Breast epithelium (tissue), 3 donors: ENCODE data around the gene CABLES2.

ENCODE experiments used
- POLR2A ChIP-seq: fragments of 450-650 bp; IDR thresholded peaks from one replicate; pipeline ENCODE4 v1.6.1; 2016; ENCODE audit warnings: antibody characterized with exemption, mild to moderate bottlenecking, moderate library complexity
- POLR2AphosphoS5 ChIP-seq, 3 donors: sonication (generic); formaldehyde crosslinking; IDR thresholded peaks; one replicate each; pipeline ENCODE4 v1.6.1; 2017; ENCODE audit warnings: antibody characterized with exemption in 3 of 3
- TF ChIP-seq, protein P1 (sequence below), 3 donors: fragments of 450-650 bp; IDR thresholded peaks; one replicate each; pipeline ENCODE4 v1.5.1; 2016 to 2017; ENCODE audit warnings: antibody characterized with exemption in 3 of 3, mild to moderate bottlenecking in 3 of 3, moderate library complexity in 3 of 3

GRCh38 chr20:62396367-62397239 is 10.5 kb downstream of the CABLES2 start:
- TF ChIP-seq, protein P1, sequence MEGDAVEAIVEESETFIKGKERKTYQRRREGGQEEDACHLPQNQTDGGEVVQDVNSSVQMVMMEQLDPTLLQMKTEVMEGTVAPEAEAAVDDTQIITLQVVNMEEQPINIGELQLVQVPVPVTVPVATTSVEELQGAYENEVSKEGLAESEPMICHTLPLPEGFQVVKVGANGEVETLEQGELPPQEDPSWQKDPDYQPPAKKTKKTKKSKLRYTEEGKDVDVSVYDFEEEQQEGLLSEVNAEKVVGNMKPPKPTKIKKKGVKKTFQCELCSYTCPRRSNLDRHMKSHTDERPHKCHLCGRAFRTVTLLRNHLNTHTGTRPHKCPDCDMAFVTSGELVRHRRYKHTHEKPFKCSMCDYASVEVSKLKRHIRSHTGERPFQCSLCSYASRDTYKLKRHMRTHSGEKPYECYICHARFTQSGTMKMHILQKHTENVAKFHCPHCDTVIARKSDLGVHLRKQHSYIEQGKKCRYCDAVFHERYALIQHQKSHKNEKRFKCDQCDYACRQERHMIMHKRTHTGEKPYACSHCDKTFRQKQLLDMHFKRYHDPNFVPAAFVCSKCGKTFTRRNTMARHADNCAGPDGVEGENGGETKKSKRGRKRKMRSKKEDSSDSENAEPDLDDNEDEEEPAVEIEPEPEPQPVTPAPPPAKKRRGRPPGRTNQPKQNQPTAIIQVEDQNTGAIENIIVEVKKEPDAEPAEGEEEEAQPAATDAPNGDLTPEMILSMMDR (IDR thresholded peaks at IDR 0.05): no peak
- TF ChIP-seq POLR2A: no peak
- TF ChIP-seq POLR2AphosphoS5 (IDR thresholded peaks at IDR 0.05): no peak
